Measurements from ENCODE around the gene PRKAG2. TPM values are rescaled to one million over a fixed set of nuclear protein-coding genes. Genes with fewer than 3 reads are reported as not detected.

PRKAG2 gene
- total and polyA plus RNA-seq, 9 donors: 9.3 to 37.7 (median 22.6) TPM

DNA sequence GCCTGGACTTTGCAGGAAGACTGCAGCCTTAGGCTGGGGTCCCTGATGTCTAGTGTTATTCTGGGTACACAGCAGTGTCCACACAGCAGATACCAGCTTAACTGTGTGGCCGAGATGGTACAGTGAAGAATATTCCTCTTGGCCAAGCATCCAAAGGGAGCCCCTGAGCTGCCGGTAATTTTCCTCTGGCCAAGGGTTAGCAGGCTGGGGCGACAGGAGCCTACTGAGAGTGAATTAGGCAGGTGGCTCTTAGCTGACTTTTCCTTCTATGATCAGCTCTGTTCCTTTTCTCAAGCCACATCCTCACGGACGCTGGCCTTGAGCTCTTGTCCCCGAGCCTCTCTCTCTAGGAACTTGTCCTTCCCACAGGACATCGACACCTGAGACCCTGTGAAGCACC lies 29.8 kb downstream of the PRKAG2 start:
- 85 to 93% (median 87%) methylated on average over 7 of the region's 7 CpGs for WGBS, 3 donors
- intact Hi-C loops (cut with DNase I): no loop called here

GRCh38 chr7:151845412-151846205 lies 31.3 kb downstream of the PRKAG2 start:
- Histone ChIP-seq H3K36me3 (no peaks in the 10 kb centered on the region), H3K27ac (no peak overlapping the region), H3K4me3 (no peak overlapping the region), H3K27me3 (no peaks in the 10 kb centered on the region), H3K9me3 (no peaks in the 10 kb centered on the region), H3K4me1 (ENCODE audit: insufficient read depth) (no peaks in the 10 kb centered on the region)
- intact Hi-C loops (cut with DNase I): no loop called here
- DNase-seq: no peak
- no peak for TF ChIP-seq EP300 (IDR thresholded peaks at IDR 0.05)
- no peak for TF ChIP-seq POLR2A (IDR thresholded peaks at IDR 0.05)
- TF ChIP-seq CTCF (IDR thresholded peaks at IDR 0.05): no peak
- WGBS, 3 donors: 87 to 89% (median 88%) methylated on average over 27 to 28 of the region's 28 CpGs

More for the DNA sequence above, 29.8 kb downstream of the PRKAG2 start:
- no peaks in the 10 kb centered on the region for H3K4me1 ChIP-seq (ENCODE audit: insufficient read depth)
- no peaks in the 10 kb centered on the region for H3K36me3 ChIP-seq
- no peaks in the 10 kb centered on the region for H3K9me3 ChIP-seq
- H3K4me3 ChIP-seq: no peak overlapping the region
- no peak overlapping the region for H3K27ac ChIP-seq
- H3K27me3 ChIP-seq: no peaks in the 10 kb centered on the region
- no peak for TF ChIP-seq EP300 (IDR thresholded peaks at IDR 0.05)
- no peak for TF ChIP-seq POLR2A (IDR thresholded peaks at IDR 0.05)
- TF ChIP-seq CTCF (IDR thresholded peaks at IDR 0.05): no peak
- DNase-seq: no peak

- Histone ChIP-seq H3K36me3 (no peaks in the 10 kb centered on the region), H3K27me3 (no peaks in the 10 kb centered on the region), H3K9me3 (no peaks in the 10 kb centered on the region), H3K4me3 (no peak overlapping the region), H3K27ac (no peak overlapping the region), H3K4me1 (ENCODE audit: insufficient read depth) (no peaks in the 10 kb centered on the region)
- intact Hi-C loops (cut with DNase I): no loop called here
- DNase-seq: no peak
- 93 to 96% (median 94%) methylated on average over 13 of the region's 13 CpGs for WGBS, 3 donors
- no peak for TF ChIP-seq EP300 (IDR thresholded peaks at IDR 0.05)
- TF ChIP-seq POLR2A (IDR thresholded peaks at IDR 0.05): no peak
- TF ChIP-seq CTCF (IDR thresholded peaks at IDR 0.05): no peak
Measured at GRCh38 chr7:151844825-151845200, 32.1 kb downstream of the PRKAG2 start.

DNA sequence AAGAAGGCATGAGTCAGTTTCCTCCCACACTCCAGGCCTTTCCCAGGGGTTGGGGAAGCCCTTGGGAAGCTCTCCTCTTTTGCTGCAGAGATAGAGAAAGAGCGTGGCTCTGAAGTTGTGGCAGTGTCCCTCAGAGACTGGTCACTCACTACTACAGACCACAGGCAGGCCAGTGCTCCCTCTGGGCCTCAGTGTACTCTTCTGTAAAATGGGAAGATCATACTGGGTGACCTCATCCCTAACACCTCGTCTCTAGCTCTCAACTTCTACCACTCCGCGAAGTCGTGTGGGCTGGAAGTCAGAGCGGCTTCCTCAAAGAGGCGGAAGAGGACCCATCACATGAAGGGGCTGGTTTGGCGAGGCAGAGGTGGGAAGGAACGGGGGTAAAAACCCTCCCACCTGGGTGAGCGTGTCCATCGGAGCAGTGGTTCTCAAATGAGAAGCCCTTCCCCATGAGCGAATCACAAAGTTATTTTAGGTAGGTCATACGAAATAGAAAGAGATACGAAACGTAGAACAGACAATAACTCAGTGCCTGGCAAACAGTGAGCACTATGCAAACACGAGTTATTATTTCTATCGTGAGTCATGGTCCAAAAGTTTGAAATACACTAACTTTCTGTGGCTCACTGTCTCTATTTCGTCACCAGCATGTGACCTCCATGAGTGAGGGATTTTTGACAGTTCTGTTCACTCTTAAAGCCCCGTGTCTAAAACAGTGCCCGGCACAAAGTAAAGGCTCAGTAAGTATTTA lies 32.7 kb downstream of the PRKAG2 start:
- no peak for DNase-seq
- Histone ChIP-seq H3K27ac (no peak overlapping the region), H3K27me3 (no peaks in the 10 kb centered on the region), H3K4me3 (no peak overlapping the region), H3K36me3 (no peaks in the 10 kb centered on the region), H3K4me1 (ENCODE audit: insufficient read depth) (no peaks in the 10 kb centered on the region), H3K9me3 (no peaks in the 10 kb centered on the region)
- TF ChIP-seq POLR2A (IDR thresholded peaks at IDR 0.05): no peak
- TF ChIP-seq CTCF (IDR thresholded peaks at IDR 0.05): no peak
- TF ChIP-seq EP300 (IDR thresholded peaks at IDR 0.05): no peak
- 80 to 91% (median 88%) methylated on average over 20 of the region's 20 CpGs for WGBS, 3 donors
- intact Hi-C loops (cut with DNase I): no loop called here
